Activated T-cell treated with anti-CD3 and anti-CD28 coated beads, Interleukin-2, amount 50 U/mL, for 24 hours (primary cell): Measurements from ENCODE around the gene TMEM181.
"Not testable (repeated sequence)": the region's sequence is repeated elsewhere in the genome, so short reads cannot be mapped to it uniquely, and the experiment has no call there.

Source experiments
- DNase-seq: peaks from one replicate; pipeline ENCODE4 v3.0.0-alpha.2; 2020
- H3K27ac Mint-ChIP-seq: 2 replicates; pipeline ENCODE4 v1.8.0; 2020; ENCODE audit warnings: mild to moderate bottlenecking, mixed read lengths
- H3K27me3 Mint-ChIP-seq: 2 replicates; pipeline ENCODE4 v1.8.0; 2020; ENCODE audit warnings: mixed read lengths
- H3K36me3 Mint-ChIP-seq: 2 replicates; pipeline ENCODE4 v1.8.0; 2020; ENCODE audit warnings: low read depth, mixed read lengths
- H3K4me1 Mint-ChIP-seq: 2 replicates; pipeline ENCODE4 v1.8.0; 2020; ENCODE audit warnings: low read depth, mixed read lengths
- H3K4me3 Mint-ChIP-seq: 2 replicates; pipeline ENCODE4 v1.8.0; 2020; ENCODE audit warnings: mild to moderate bottlenecking, moderate library complexity, mixed read lengths
- H3K9me3 Mint-ChIP-seq: 2 replicates; pipeline ENCODE4 v1.8.0; 2020; ENCODE audit warnings: mixed read lengths

The TMEM181 gene

DNA sequence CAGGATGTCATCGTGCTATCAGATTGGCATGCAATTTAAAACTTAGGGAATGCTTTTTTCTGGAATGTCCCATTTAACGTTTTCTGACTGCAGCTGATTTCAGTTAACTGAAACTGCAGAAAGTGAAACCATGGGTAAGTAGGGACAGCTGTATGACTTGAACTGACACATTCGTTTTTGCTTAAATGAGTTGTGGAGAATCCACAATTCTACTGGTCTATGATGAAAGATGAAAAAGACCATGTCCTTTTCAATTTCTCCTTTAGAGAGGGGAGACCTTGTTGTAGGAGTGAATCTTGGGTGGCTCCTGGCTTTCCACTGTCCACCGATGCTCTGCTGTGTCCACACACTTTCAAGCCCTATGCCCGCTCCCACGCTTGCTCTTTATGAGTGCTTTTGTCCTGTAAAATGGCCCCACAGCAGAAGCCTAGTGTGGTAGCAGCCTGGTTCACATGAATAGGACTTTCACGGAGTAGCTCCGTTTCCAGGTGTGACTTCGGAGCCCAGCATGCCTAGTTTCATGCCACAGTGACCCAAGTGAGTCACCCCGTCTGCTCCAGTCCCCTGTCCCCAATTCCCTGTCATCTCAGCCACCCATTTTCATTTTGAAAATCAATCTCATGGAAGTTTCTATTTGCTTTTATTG, 62.8 kb downstream of the TMEM181 start:
- no peak overlapping the region for H3K4me3 Mint-ChIP-seq
- H3K27ac Mint-ChIP-seq: peak overlapping the region; percentile 77
- peak; percentile 19 for DNase-seq
- H3K36me3 Mint-ChIP-seq: peaks cover 97% of the 10 kb centered on the region
- peaks cover 27% of the 10 kb centered on the region for H3K4me1 Mint-ChIP-seq
- no peaks in the 10 kb centered on the region for H3K9me3 Mint-ChIP-seq
- no peaks in the 10 kb centered on the region for H3K27me3 Mint-ChIP-seq

DNA sequence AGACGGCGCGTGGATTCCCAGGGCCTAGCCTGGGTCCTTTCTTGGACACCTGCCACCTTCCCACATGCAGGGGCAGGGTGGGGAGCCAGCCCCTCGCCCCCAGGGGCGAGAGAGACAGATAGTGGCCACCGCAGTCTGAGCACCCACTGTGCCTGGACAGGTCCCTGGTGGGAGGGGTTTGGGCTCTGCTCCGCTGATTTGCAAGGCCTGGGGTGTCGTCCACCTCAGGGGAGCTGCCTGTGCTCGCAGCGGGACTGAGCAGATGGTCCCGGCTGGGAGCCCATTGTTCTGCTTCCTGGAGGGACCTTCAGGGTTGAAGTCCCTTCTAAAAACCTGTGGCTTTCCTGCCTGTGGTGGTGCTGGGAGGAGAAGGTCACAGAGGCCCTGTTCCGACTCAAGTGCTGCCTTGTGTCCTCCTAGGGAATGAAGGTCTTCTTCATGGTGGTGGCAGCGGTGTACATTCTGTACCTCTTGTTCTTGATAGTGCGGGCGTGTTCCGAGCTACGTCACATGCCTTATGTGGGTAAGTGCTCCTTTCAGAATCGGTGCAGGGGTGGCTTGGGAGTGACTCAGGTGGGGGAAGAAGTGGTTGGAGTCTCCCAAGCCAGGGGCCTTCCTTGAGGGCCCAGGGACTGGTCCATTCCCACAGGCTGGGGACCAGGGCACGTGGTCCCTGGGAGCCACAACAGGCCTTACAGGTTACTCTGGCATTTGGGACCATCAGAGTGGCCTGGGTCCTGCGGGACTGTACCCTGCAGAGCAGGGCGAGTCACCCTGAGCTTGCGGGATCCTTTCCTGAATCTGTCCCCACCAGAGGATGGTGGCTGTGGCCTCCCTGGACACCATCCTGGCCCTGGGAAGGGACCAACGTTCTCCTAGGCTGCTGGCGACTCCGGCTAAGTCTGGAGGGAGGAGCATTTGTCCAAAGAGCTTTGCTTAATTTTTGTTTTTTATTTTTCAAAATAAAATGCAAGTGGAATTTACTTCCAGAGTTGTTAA, 65.1 kb downstream of the TMEM181 start:
- H3K27ac Mint-ChIP-seq: peak overlapping the region; percentile 78
- no peaks in the 10 kb centered on the region for H3K9me3 Mint-ChIP-seq
- H3K27me3 Mint-ChIP-seq: no peaks in the 10 kb centered on the region
- no peak overlapping the region for H3K4me3 Mint-ChIP-seq
- DNase-seq: no peak
- peaks cover 95% of the 10 kb centered on the region for H3K36me3 Mint-ChIP-seq
- H3K4me1 Mint-ChIP-seq: peaks cover 37% of the 10 kb centered on the region

DNA sequence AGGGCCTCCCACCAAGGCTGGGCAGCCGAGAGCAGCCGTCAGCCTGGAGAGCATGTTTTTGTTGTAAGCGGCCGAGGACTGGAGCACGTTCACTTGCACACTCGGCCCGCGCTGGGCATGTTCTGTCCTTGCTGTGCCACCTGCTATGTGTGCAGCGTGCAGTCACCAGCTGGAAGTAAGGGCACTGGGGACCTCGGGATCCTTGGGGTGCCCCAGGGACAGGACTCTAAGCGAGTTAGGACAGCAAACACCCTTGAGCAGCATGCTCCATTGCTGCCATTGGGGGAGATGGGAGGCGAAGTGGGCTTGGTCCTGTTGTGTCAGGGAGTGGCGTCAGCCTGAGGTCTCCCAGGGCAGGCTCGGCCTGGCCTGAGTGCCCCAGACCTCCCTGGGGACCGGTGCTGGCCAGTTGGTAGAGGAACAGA, 66.0 kb downstream of the TMEM181 start:
- H3K9me3 Mint-ChIP-seq: no peaks in the 10 kb centered on the region
- H3K4me1 Mint-ChIP-seq: peaks cover 44% of the 10 kb centered on the region
- H3K27me3 Mint-ChIP-seq: no peaks in the 10 kb centered on the region
- DNase-seq: no peak
- H3K27ac Mint-ChIP-seq: peak overlapping the region; percentile 73
- peaks cover 95% of the 10 kb centered on the region for H3K36me3 Mint-ChIP-seq
- no peak overlapping the region for H3K4me3 Mint-ChIP-seq

DNA sequence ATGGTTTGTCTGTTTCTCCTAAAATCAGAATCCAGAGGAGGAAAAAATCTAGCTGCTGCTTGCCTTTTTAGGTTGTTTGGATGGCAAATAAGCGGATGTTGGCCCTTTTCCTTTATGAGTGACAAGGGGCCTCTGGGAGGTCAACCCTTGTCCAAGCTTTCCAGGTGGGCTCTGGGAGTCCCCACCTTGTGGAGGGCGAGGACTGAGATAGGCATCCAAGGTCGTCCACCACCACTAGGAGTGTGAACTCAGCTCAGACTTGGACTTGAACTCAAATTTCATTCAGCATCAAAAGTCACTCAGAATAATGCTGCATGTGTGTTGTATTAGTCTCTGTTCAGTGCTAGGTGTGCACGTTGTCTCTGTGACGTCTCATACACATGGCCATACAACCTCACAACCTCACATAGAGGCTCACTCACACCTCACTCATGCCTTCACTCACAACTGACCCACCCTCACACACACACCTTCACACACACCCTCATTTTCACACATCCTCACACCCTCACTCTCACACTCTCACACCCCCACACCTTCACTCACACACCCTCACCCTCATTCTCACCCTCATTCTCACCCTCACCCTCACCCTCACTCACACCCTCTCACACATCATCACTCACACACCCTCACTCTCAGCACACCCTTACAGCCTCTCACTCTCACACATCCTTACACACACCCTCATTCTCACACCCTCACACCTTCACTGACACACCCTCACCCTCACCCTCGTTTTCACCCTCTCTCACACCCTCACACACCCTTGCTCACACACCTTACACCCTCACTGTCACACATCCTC, 66.7 kb downstream of the TMEM181 start:
- Mint-ChIP-seq H3K27me3 (no peaks in the 10 kb centered on the region), H3K9me3 (no peaks in the 10 kb centered on the region), H3K4me3 (no peak overlapping the region), H3K4me1 (peaks cover 51% of the 10 kb centered on the region), H3K27ac (peak overlapping the region; percentile 73), H3K36me3 (peaks cover 95% of the 10 kb centered on the region)
- DNase-seq: no peak

DNA sequence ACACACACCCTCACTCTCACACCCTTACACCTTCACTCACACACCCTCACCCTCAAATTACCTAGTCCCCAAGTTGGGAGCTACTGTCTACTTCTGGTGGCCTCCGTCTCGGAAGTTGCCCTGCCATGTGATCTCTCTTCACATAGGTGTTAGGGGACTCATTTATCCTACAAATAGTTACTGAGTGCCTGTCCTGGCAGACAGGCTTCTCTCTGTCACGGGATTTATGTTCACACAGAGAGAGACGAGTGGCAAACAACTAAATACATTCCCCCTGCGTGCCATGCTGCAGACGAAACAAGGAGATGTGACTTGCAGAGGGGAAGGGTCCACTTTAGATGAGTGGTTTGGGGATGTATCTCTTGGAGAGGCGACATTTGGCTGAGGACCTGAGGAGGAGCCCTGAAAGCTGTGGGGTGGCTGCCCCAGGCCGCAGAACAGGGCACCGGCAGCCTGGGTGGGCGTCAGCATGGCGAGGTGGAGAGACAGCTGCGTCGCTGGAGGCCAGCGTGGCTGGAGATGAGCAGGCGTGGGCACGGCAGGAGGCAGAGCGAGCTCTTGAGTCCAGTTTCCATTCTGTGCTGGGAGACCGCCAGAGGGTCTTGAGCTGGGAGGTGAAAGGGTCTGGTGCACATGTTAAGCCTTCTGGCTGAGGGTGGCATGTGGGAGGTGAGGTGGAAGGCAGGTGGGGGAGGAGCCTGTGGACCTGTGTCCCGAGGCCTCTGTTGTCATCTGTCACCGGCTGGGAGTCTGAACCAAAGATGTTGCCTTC, 67.5 kb downstream of the TMEM181 start:
- H3K4me1 Mint-ChIP-seq: peaks cover 56% of the 10 kb centered on the region
- no peaks in the 10 kb centered on the region for H3K9me3 Mint-ChIP-seq
- H3K36me3 Mint-ChIP-seq: peaks cover 97% of the 10 kb centered on the region
- H3K4me3 Mint-ChIP-seq: no peak overlapping the region
- peak overlapping the region; percentile 73 for H3K27ac Mint-ChIP-seq
- no peak for DNase-seq
- H3K27me3 Mint-ChIP-seq: no peaks in the 10 kb centered on the region

DNA sequence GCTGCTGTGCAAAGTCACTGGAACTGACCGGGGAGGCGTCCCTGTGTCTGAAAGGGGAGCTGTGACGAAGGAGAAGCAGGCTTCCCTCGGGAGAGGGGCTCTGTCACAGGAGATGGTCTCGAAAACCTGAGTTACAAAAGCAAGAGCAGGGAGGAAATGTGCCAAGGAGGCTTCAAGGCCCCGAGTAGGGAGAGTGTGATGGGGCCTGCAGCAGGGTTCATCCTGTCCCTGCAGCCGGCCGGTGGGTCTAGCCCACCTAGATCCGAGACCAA, 68.0 kb downstream of the TMEM181 start:
- Mint-ChIP-seq H3K27me3 (no peaks in the 10 kb centered on the region), H3K9me3 (no peaks in the 10 kb centered on the region), H3K4me1 (peaks cover 52% of the 10 kb centered on the region), H3K4me3 (no peak overlapping the region), H3K36me3 (peaks cover 97% of the 10 kb centered on the region), H3K27ac (peak overlapping the region; percentile 73)
- peak; percentile 22 for DNase-seq

DNA sequence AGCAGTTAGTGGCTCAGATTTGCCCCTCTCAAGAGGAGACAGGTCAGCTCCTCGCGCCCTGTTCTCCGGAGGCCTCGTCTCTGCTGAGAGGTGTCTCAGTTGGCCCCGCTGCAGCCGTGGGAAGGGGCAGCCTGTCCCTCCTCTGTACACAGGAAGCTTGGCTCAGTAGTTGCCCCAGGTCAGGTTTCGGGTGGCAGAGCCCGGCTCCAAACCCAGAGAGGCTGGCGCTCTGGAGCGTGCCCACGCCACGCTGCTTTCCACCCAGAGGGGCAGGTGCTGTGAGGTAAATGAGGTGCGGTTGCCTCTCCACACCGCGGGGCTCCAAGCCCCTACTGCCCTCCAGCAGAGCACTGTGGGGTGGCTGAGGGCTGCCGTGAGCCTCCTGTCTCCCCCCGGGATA, 68.7 kb downstream of the TMEM181 start:
- DNase-seq: peak; percentile 26
- H3K27ac Mint-ChIP-seq: peak overlapping the region; percentile 94
- H3K9me3 Mint-ChIP-seq: no peaks in the 10 kb centered on the region
- H3K27me3 Mint-ChIP-seq: no peaks in the 10 kb centered on the region
- peaks cover 98% of the 10 kb centered on the region for H3K36me3 Mint-ChIP-seq
- H3K4me3 Mint-ChIP-seq: no peak overlapping the region
- peaks cover 53% of the 10 kb centered on the region for H3K4me1 Mint-ChIP-seq

DNA sequence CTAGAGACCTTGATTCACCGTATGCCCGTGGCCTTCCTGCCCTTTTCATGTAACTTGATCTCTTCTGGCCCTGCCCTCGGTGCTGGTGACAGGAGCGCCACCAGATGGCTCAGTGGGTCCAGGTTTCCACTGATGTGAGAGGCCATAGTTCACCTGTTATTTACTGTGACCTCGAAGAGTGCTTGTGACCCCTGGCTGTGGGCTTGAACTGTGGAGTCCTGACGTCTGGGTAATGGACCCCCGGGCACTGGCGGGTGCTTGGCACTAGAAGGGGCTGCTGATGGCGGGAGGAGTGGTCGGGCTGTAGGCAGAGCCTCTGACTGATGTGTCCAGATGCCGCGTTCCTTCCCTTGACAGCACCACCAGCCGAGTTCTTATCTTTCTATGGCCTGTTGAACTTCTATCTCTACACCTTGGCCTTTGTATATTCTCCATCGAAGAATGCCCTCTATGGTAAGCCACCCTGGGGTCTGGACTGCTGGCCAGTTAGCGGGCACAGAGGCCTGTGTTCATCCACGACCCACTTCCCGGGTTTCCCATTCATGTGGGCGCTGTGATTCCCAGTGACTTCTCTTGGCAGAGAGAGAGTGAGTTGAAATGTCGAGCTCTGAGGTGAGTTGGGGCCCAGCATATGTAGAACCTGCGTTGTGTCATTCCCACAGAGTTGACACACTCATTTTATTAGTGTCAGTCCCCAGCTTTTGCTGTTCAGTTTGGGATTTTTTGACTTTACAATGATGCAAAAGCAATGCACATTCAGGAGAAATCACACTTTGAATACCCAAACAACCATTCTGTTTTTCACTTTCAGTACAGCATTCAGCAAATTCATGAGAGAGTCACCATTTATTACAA, 69.7 kb downstream of the TMEM181 start:
- DNase-seq: peak; percentile 41
- Mint-ChIP-seq H3K36me3 (peaks cover 98% of the 10 kb centered on the region), H3K9me3 (no peaks in the 10 kb centered on the region), H3K27me3 (no peaks in the 10 kb centered on the region), H3K27ac (peak overlapping the region; percentile 94), H3K4me3 (peak overlapping the region; percentile 36), H3K4me1 (peaks cover 58% of the 10 kb centered on the region)

DNA sequence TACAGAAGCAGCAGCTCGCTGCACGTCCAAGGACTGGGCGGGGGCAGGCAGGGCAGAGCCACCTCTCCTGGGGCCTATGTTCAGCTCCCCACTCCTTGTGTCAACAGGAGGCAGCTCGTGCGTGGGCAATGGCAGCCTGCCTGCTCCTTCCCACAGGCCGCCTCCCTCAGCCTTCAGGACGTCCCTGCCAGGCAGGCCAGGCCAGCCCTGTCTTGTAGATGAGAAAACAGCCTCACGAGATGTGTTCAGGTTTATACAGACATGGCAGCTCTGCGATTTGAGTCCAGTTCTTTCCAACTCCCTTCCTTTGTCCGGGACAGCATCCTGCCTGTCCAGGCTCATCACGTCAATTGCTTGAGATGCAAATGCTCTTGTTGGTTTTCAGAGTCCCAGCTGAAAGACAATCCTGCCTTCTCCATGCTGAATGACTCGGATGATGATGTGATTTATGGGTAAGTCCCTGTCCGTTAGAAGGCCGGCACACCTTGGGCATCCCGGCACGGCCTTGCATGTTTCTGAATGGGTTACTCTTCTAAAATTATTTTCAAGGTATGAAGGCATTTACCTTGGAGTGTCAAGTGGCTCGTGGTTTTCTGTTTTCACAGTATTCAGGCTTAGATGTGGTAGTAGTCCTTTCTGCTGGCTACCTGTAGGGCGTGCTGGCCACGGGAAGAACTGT, 71.2 kb downstream of the TMEM181 start:
- Mint-ChIP-seq H3K4me1 (peaks cover 69% of the 10 kb centered on the region), H3K27ac (peak overlapping the region; percentile 84), H3K36me3 (peaks cover 98% of the 10 kb centered on the region), H3K9me3 (no peaks in the 10 kb centered on the region), H3K27me3 (no peaks in the 10 kb centered on the region), H3K4me3 (no peak overlapping the region)
- peak; percentile 31 for DNase-seq

DNA sequence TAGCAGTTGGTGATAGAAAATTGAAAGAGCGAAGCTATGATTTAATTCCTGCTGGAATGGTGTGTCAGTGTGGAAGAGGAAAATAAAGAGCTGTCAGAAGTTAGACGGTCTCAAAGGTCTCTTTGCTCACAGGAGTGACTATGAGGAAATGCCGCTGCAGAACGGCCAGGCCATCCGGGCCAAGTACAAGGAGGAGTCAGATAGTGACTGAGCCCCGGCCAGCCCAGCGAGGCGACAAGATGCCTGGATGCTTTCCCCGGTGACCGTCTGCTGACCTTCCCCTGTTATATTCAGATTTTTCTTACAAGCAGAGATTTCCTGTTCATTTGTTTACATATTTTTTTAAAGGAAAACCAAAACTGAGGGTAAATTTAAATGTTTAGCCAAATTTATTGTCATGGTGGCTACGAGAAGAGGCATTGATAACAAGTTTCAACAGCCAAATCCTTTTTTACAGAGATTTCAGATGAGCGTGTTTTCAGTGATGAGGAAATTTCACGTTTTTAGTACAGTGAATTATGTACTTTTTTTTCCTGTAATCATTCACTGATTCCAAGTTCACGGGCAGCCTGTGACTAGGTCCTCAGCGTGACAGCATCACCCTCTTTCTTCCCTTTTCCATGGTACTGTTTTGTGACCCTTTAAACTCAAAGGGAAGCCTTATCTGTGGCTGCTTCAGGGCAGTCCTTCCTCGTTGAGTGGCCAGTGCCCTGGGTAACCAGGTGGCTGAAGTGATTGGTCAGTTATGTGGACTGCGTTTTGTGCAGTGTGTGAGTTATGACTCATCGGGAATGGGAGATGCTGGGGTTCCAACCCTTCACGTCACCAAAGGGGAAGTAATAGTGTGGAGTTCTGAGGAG, 72.0 kb downstream of the TMEM181 start:
- no peaks in the 10 kb centered on the region for H3K9me3 Mint-ChIP-seq
- no peak overlapping the region for H3K4me3 Mint-ChIP-seq
- DNase-seq: peak; percentile 20
- H3K36me3 Mint-ChIP-seq: peaks cover 98% of the 10 kb centered on the region
- no peaks in the 10 kb centered on the region for H3K27me3 Mint-ChIP-seq
- H3K27ac Mint-ChIP-seq: peak overlapping the region; percentile 84
- peaks cover 75% of the 10 kb centered on the region for H3K4me1 Mint-ChIP-seq

DNA sequence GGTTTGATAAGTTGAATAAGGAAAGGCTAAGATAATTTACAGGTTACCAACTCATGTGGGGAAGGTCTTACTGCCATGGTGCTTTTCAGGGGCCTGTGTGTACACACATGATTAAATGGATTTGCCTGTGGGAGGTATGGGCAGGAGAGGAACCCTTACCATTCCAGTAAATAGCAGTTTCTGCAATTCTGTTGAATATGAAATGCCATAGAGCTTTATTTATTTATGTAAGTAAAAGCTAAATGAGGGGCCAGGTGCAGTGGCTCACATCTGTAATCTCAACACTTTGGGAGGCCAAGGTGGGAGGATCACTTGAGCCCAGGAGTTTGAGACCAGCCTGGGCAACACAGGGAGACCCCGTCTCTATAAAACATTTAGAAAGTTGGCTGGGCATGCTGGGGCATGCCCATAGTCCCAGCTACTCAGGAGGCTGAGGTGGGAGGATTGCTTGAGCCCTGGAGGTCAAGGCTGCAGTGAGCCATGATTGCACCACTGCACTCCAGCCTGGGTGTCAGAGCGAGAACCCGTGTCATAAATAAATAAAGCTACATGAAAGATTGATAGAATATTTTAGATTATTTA, 72.7 kb downstream of the TMEM181 start:
- peak; percentile 14 for DNase-seq
- H3K4me3 Mint-ChIP-seq, H3K9me3 Mint-ChIP-seq, H3K27me3 Mint-ChIP-seq: not testable (repeated sequence)
- Mint-ChIP-seq H3K4me1 (peaks cover 76% of the 10 kb centered on the region), H3K36me3 (peaks cover 98% of the 10 kb centered on the region), H3K27ac (peak overlapping the region; percentile 84)

DNA sequence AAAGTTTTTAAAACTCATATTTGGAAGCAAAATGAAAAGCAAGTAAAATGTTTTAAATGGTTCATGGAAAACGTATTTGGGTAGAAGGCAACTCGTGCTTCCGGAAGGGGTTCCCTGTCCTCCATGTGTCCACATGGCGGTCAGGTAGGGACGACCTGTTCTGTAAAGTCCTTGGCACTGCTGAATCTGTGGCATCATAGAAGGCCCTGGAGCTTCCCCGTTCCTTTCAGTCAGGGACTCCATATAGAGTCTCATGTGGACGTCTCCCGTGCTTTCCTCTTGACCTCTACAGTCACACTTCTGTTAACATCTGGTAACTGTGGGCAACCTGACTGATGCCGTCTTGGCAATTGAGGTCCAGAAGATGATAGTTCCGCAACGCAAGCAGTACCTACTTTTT, 73.2 kb downstream of the TMEM181 start:
- peaks cover 72% of the 10 kb centered on the region for H3K4me1 Mint-ChIP-seq
- no peak overlapping the region for H3K4me3 Mint-ChIP-seq
- no peaks in the 10 kb centered on the region for H3K27me3 Mint-ChIP-seq
- DNase-seq: peak; percentile 26
- peaks cover 94% of the 10 kb centered on the region for H3K36me3 Mint-ChIP-seq
- peak overlapping the region; percentile 84 for H3K27ac Mint-ChIP-seq
- no peaks in the 10 kb centered on the region for H3K9me3 Mint-ChIP-seq
